Amygdala (tissue), 56 donors: ENCODE measurements around the gene RIN3.

Experiments used
- DNase-seq, 56 donors: peaks; one replicate each; lab custom pipeline; 2025; lab: John Stamatoyannopoulos, UW

Gene RIN3

DNA sequence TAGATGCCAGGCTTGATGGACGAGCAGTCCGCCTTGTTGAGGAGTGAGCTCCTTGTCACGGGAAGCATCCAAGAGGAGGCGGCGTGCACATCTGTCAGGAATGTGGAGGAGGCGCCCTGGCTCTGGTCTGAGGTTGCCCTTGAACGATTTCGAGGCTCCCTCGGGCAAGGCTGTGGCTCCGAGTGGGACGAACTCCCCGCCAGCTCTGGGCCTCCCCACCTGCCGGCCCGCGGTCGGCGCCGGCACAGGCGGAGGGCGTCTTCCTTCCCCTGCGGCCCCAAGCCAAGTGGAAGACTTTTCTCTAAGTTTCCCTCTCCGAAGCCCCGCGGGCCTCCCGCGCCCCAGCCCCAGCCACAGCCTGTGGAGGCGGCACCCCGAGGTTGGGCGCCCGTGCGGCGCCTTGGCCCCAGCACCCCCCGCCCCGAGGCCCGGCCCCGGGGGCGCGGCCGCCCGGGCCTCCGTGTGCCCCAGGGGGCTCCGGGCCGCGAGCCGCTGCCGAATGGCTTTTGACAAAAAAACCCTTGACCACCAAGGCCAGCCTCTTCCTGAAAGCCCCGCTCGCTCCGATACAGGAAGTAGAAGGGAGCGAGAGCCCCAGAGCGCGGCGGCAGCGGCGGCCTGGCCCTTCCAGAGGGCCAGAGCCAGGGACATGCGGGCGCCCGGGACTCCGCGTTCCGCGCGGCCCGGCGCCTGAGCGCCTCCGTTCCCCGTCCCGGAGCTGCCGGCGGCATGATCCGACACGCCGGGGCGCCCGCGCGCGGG is at the start of gene RIN3:
Gene RIN3, plus strand, starts transcription at position 578 of the 762 bp plus-strand sequence. Its CDS starts 152 bp downstream, at position 730.
- DNase-seq: peak in 1 of 56 donors; percentile 18

- no peak for DNase-seq
Measured at GRCh38 chr14:92464156-92464555, 49.4 kb upstream of the RIN3 start.

GRCh38 chr14:92464716-92465115 is 48.9 kb upstream of the RIN3 start:
- DNase-seq: no peak

- no peak for DNase-seq
Measured at GRCh38 chr14:92465353-92466055, 48.1 kb upstream of the RIN3 start.

GRCh38 chr14:92466059-92466458 is 47.5 kb upstream of the RIN3 start:
- DNase-seq: peak in 1 of 56 donors; percentile 19

- DNase-seq: no peak
Measured at GRCh38 chr14:92469515-92469914, 44.1 kb upstream of the RIN3 start.

DNA sequence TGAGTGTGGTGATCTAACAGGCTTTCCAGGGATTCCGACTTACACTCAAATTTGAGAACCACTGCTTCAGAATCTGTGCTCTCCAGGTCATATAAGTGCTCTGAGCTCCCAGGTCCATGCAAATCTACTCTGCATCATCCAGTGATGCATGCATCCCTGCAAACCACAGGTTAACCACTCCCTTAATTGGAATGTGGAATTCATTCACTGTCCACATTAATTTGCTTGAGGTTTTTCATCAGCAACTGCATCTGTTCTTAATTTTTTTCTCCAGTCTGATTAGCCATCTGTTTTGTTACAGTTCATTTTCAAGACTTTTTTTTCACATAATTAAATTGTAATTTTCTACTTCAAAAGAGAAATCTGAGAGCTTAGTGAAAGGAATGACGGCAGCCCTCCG is 43.4 kb upstream of the RIN3 start:
- DNase-seq: no peak

- DNase-seq: no peak
Measured at GRCh38 chr14:92470811-92471210, 42.8 kb upstream of the RIN3 start.

- no peak for DNase-seq
Measured at GRCh38 chr14:92471919-92472318, 41.7 kb upstream of the RIN3 start.

DNA sequence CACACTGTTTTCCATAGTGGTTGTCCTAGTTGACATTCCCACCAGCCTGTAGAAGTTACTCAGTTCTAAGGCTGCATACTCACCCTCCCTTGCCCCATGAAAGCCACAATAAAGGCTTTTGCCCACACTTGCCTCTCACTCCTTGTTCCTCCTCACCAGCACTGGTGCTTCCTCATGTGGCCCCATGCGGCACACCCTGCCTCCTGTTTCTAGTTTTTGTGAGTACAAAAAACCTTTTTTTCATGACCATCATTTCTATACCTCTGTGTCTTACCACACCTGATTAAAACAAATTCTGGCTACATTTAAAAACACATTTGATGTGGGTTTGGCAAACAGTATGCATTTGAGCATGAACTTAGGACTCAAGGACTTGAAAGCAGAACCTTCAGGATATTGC is 40.7 kb upstream of the RIN3 start:
- no peak for DNase-seq

DNA sequence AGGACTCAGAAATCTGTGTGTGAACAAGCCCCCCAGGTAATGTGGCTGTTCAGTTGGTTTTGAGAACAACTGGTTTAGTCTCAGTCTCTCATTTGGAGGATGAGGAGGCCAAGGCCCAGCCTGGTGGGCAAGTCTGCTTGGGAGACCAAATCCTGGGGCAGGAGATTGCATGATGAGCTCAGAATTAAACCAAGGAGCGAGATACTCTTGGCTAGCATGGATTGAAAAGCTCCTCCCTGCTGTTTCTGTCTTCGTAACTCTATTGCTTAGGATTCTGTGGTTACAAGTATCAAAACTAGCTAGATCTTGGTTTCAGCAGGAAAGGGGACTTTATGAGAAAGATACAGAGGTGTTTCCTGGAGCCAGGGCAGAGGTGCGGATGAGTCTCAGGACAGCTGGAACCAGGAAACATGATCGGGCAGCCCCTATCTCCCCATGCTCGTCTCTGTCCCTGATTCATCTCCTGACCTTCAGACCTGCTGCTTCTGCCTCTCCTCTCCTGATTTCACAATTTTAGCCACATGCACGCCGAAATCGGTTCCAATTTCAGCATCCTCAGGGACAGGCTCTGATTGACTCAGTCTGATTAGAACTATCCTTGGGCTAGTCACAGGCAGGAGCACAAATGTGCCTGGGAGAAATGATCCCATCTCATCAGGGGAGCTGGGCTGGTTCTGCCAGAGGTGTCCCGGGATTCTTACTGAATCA is 40.2 kb upstream of the RIN3 start:
- no peak for DNase-seq

DNA sequence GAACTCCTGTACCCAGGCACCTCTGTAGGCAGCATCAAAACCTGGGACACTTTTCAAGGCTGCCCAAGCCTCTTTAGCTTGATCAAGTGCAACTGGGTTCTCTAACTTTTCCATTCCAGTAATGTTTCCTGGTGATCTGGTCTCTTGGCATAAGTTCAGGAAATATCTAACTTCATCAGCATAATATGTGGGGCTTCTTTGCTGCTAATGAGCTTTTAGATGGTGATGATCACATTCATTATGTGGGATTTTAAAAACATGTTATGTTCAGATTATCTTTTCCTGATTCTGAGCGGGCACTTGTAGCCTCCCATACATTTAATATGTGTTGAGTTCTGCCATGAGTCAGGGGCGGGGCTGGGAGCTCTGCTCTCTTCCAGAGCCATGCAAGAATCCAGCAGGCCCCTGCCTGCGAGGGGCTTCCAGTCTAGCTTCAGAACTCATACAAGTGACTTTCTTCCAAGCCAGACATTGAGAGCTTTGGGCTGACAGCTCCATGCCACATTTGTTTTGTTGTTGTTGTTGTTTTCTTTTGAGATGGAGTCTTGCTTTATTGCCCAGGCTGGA is 39.5 kb upstream of the RIN3 start:
- no peak for DNase-seq

DNA sequence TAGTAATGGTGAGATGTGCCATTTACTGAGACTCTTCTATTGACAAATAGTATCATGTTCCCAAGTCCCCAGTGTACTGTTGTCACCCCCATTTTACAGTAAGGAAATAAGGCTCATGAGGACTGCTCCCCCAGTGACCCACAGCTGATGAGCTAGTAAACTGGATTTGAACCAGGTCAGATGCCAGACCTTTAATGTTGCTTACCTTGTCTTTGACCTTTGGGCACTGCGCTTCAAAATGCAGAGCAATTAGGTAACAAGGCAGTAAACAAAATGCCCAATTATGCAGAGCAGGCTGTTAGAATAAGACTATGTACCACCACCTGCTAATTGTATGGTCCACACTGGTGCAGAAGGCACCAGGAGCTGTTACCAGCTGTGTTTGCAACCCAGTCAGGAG is 38.5 kb upstream of the RIN3 start:
- DNase-seq: no peak

- DNase-seq: peak in 3 of 56 donors; percentile 20 to 35 (median 34)
Measured at GRCh38 chr14:92475451-92476187, 38.0 kb upstream of the RIN3 start.

DNA sequence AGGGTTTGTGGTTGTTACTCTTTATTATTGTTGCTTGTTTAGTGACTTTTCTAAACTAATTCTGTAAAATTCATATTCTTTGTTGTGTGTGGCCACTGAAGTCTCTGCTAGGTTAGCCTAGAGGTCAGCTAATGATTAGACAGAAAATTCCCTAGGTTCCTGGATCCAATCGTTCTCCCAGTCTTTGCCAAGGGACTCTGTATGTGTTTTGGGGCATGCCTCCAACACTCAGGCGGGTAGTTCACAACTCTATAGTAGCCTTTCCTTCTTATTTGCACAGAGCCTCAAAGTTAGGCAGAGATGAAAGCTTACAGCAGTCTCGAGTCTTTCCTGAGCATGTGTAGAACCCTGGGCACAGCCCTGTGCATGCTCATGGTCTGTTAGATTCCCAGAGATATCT is 32.7 kb upstream of the RIN3 start:
- DNase-seq: no peak

- DNase-seq: no peak
Measured at GRCh38 chr14:92481386-92481785, 32.2 kb upstream of the RIN3 start.

GRCh38 chr14:92481811-92482555 is 31.6 kb upstream of the RIN3 start:
- DNase-seq: no peak

DNA sequence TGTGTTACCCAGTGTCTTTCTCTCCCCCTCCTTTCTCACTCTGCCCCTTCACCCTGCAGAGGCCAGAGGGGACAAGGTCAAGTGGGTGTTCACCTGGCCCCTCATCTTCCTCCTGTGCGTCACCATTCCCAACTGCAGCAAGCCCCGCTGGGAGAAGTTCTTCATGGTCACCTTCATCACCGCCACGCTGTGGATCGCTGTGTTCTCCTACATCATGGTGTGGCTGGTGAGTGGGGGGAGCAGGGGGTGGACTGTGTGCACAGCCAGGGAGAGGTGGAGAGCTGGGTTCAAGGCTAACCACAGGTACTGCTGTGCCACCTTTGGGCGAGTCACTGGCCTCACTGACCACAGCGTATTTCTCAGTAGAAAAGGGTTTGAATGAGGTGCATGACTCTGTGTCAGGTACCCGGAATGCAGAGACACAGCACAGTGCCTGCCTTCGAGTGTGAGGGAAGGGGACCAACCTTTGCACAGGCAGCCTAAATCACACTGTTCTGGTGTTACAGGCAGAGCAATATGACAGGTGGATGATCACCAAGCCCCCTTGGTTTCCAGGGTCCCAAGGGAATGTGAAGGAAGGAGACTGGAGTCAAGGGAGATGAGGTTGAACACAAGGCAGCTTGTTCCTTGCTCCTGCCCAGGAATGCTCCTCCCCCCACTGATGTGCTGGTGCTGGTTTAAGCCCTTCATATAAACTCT is 30.8 kb upstream of the RIN3 start:
- no peak for DNase-seq
